HG02571 (cell line): Measurements from ENCODE around the gene DNMBP.
A peak's percentile ranks its signal among the peaks of the same experiment; 100 is the strongest.

ENCODE experiments used
- ATAC-seq: cut with Tn5 transposase; IDR thresholded peaks from one replicate; pipeline ENCODE4 v1.9.1; 2021; ENCODE audit warnings: mild to moderate bottlenecking, moderate library complexity; ENCODE audit not compliant: unreplicated experiment

The DNMBP gene

GRCh38 chr10:100009793-100010676 is at the start of gene DNMBP:
Gene DNMBP (minus strand): TSS chr10:100009947. CDS start chr10:99972124, 37,823 bp downstream.
- peak; percentile 55 for ATAC-seq

- ATAC-seq = no peak
Measured at GRCh38 chr10:100057948-100058347, 48.2 kb upstream of the DNMBP start.

GRCh38 chr10:100053686-100054460 is 44.1 kb upstream of the DNMBP start:
- no peak for ATAC-seq

- ATAC-seq = peak; percentile 54
Measured at GRCh38 chr10:100046021-100046486, 36.3 kb upstream of the DNMBP start.

- no peak for ATAC-seq
Measured at GRCh38 chr10:100045592-100045991, 35.8 kb upstream of the DNMBP start.

- no peak for ATAC-seq
Measured at GRCh38 chr10:100043796-100044195, 34.0 kb upstream of the DNMBP start.

GRCh38 chr10:100043344-100043743 is 33.6 kb upstream of the DNMBP start:
- ATAC-seq = no peak

GRCh38 chr10:100041306-100042002 is 31.7 kb upstream of the DNMBP start:
- ATAC-seq = no peak

- ATAC-seq = no peak
Measured at GRCh38 chr10:100038561-100039071, 28.9 kb upstream of the DNMBP start.

GRCh38 chr10:100037758-100038315 is 28.1 kb upstream of the DNMBP start:
- ATAC-seq = no peak

GRCh38 chr10:100036850-100037249 is 27.1 kb upstream of the DNMBP start:
- no peak for ATAC-seq

GRCh38 chr10:100033766-100034418 is 24.1 kb upstream of the DNMBP start:
- ATAC-seq = no peak

GRCh38 chr10:100027416-100027815 is 17.7 kb upstream of the DNMBP start:
- no peak for ATAC-seq

GRCh38 chr10:100025576-100025975 is 15.8 kb upstream of the DNMBP start:
- no peak for ATAC-seq

GRCh38 chr10:100024748-100025147 is 15.0 kb upstream of the DNMBP start:
- no peak for ATAC-seq

GRCh38 chr10:100022403-100022802 is 12.7 kb upstream of the DNMBP start:
- no peak for ATAC-seq

- ATAC-seq = no peak
Measured at GRCh38 chr10:100021322-100021721, 11.6 kb upstream of the DNMBP start.

- ATAC-seq = no peak
Measured at GRCh38 chr10:100020886-100021253, 11.1 kb upstream of the DNMBP start.

GRCh38 chr10:100020142-100020885 is 10.6 kb upstream of the DNMBP start:
- peak; percentile 53 for ATAC-seq

GRCh38 chr10:100019787-100020141 is 10.0 kb upstream of the DNMBP start:
- ATAC-seq = no peak
